ENCODE results near the gene BCAS3. TPM values are rescaled to one million over a fixed set of nuclear protein-coding genes. Genes with fewer than 3 reads are reported as not detected.

Gene BCAS3
- total and polyA plus RNA-seq, 4 donors: 5.8 to 24.6 (median 10.1) TPM

- H3K9ac ChIP-seq (ENCODE audit: low read depth in 1 of 2, low read length in 2 of 2): no peak overlapping the region
- DNase-seq (ENCODE audit: low spot score): no peak
- TF ChIP-seq CTCF (IDR thresholded peaks at IDR 0.05; ENCODE audit: low read depth, low read length, missing input control) (no peak), JUND (IDR thresholded peaks at IDR 0.05) (no peak), YY1 (IDR thresholded peaks at IDR 0.05) (no peak), EGR1 (IDR thresholded peaks at IDR 0.05; ENCODE audit: low read depth in 2 of 2) (no peak), NR2F2 (IDR thresholded peaks at IDR 0.05) (no peak), HNF4A (conservative IDR thresholded peaks at IDR 0.05) (no peak), ZBTB33 (IDR thresholded peaks at IDR 0.05) (no peak)
- no peak overlapping the region for H3K27ac ChIP-seq (ENCODE audit: low read depth in 1 of 2, low read length in 2 of 2)
- H3K4me3 ChIP-seq (ENCODE audit: low read depth in 1 of 3, low read length in 3 of 3): no peak overlapping the region
- 95% methylated on average over 1 of the region's 1 CpG for WGBS
- H3K27me3 ChIP-seq (ENCODE audit: control insufficient read depth in 4 of 4, insufficient read depth in 4 of 4, low read length in 3 of 4): no peaks in the 10 kb centered on the region
- H3K9me3 ChIP-seq (ENCODE audit: control insufficient read depth in 4 of 4, low read length in 3 of 4): no peaks in the 10 kb centered on the region
- H3K36me3 ChIP-seq (ENCODE audit: control insufficient read depth in 4 of 4, insufficient read depth in 3 of 4, low read depth in 1 of 4, low read length in 3 of 4): peaks cover 0 to 3% (median 0%) of the 10 kb centered on the region in 4 donors
- no peaks in the 10 kb centered on the region for H3K4me1 ChIP-seq (ENCODE audit: control insufficient read depth in 4 of 4, insufficient read depth in 4 of 4, low read length in 3 of 4)
Observed at GRCh38 chr17:60909405-60909804, 231.8 kb downstream of the BCAS3 start.

GRCh38 chr17:60910415-60910814 lies 232.8 kb downstream of the BCAS3 start:
- H3K4me3 ChIP-seq (ENCODE audit: low read depth in 1 of 3, low read length in 3 of 3): no peak overlapping the region
- DNase-seq (ENCODE audit: low spot score): no peak
- H3K27ac ChIP-seq (ENCODE audit: low read depth in 1 of 2, low read length in 2 of 2): no peak overlapping the region
- no peaks in the 10 kb centered on the region for H3K27me3 ChIP-seq (ENCODE audit: control insufficient read depth in 4 of 4, insufficient read depth in 4 of 4, low read length in 3 of 4)
- peaks cover 0 to 2% (median 0%) of the 10 kb centered on the region in 4 donors for H3K36me3 ChIP-seq (ENCODE audit: control insufficient read depth in 4 of 4, insufficient read depth in 3 of 4, low read depth in 1 of 4, low read length in 3 of 4)
- no peaks in the 10 kb centered on the region for H3K4me1 ChIP-seq (ENCODE audit: control insufficient read depth in 4 of 4, insufficient read depth in 4 of 4, low read length in 3 of 4)
- peaks cover 0 to 2% (median 0%) of the 10 kb centered on the region in 4 donors for H3K9me3 ChIP-seq (ENCODE audit: control insufficient read depth in 4 of 4, low read length in 3 of 4)
- TF ChIP-seq RAD21 (IDR thresholded peaks at IDR 0.05): no peak
- TF ChIP-seq TAF1 (conservative IDR thresholded peaks at IDR 0.05): no peak
- no peak for TF ChIP-seq ATF3 (IDR thresholded peaks at IDR 0.05)
- TF ChIP-seq HNF4A (conservative IDR thresholded peaks at IDR 0.05): no peak
- TF ChIP-seq GABPA (IDR thresholded peaks at IDR 0.05 in 1 of 2, conservative IDR thresholded peaks at IDR 0.05 in 1 of 2): no peak
- TF ChIP-seq SP1 (IDR thresholded peaks at IDR 0.05): no peak
- TF ChIP-seq YY1 (IDR thresholded peaks at IDR 0.05): no peak
- TF ChIP-seq FOXA1 (IDR thresholded peaks at IDR 0.05): no peak
- TF ChIP-seq HNF4G (IDR thresholded peaks at IDR 0.05): no peak
- TF ChIP-seq REST (IDR thresholded peaks at IDR 0.05): no peak
- TF ChIP-seq JUND (IDR thresholded peaks at IDR 0.05): no peak
- no peak for TF ChIP-seq EGR1 (IDR thresholded peaks at IDR 0.05; ENCODE audit: low read depth in 2 of 2)
- TF ChIP-seq NR2F2 (IDR thresholded peaks at IDR 0.05): no peak
- TF ChIP-seq CTCF (IDR thresholded peaks at IDR 0.05; ENCODE audit: low read depth, low read length, missing input control): no peak
- TF ChIP-seq RXRA (IDR thresholded peaks at IDR 0.05): no peak
- TF ChIP-seq ZBTB33 (IDR thresholded peaks at IDR 0.05): no peak
- TF ChIP-seq MAX (IDR thresholded peaks at IDR 0.05): no peak
- no peak for TF ChIP-seq FOXA2 (IDR thresholded peaks at IDR 0.05)
- no peak overlapping the region for H3K9ac ChIP-seq (ENCODE audit: low read depth in 1 of 2, low read length in 2 of 2)
- WGBS: 98% methylated on average over 6 of the region's 6 CpGs
